Measurements from ENCODE around the gene MTHFD1L.
A peak's percentile ranks its signal among the peaks of the same experiment; 100 is the strongest.
"Not testable (repeated sequence)": the region's sequence is repeated elsewhere in the genome, so short reads cannot be mapped to it uniquely, and the experiment has no call there.

MTHFD1L gene

GRCh38 chr6:151036869-151037680 is 171.6 kb downstream of the MTHFD1L start:
- DNase-seq = no peak

GRCh38 chr6:151038616-151039015 is 173.1 kb downstream of the MTHFD1L start:
- DNase-seq = no peak

- DNase-seq = not testable (repeated sequence)
Measured at GRCh38 chr6:151040888-151041521, 175.5 kb downstream of the MTHFD1L start.

- DNase-seq = no peak
Measured at GRCh38 chr6:151041686-151042085, 176.2 kb downstream of the MTHFD1L start.

DNA sequence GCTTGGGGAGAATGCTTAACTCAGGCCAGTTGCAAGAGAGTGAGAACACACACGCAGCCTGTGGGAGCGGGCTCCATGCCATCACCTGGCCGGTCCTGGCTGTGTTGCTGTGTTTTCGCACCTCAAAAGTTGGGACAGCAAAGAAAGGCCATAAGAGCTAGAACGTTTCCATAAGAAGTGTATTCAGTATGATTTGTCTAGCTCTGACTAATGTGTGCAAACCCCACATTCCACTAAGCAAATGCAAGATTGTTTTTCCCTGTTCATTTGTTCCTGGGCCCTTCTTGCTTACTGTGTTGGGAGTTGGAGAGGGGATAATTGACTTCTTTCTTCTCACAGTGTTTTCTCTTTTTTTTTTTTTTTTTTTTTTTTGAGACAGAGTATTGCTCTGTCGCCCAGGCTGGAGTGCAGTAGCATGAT is 177.4 kb downstream of the MTHFD1L start:
- not testable (repeated sequence) for DNase-seq

GRCh38 chr6:151043944-151044343 is 178.4 kb downstream of the MTHFD1L start:
- DNase-seq = no peak

- peak in 1 of 58 donors; percentile 25 for DNase-seq
Measured at GRCh38 chr6:151044465-151045441, 179.3 kb downstream of the MTHFD1L start.

GRCh38 chr6:151045511-151046222 is 180.2 kb downstream of the MTHFD1L start:
- not testable (repeated sequence) for DNase-seq

GRCh38 chr6:151051164-151051563 is 185.7 kb downstream of the MTHFD1L start:
- no peak for DNase-seq

GRCh38 chr6:151052021-151052646 is 186.6 kb downstream of the MTHFD1L start:
- no peak for DNase-seq

- no peak for DNase-seq
Measured at GRCh38 chr6:151054306-151054705, 188.8 kb downstream of the MTHFD1L start.

DNA sequence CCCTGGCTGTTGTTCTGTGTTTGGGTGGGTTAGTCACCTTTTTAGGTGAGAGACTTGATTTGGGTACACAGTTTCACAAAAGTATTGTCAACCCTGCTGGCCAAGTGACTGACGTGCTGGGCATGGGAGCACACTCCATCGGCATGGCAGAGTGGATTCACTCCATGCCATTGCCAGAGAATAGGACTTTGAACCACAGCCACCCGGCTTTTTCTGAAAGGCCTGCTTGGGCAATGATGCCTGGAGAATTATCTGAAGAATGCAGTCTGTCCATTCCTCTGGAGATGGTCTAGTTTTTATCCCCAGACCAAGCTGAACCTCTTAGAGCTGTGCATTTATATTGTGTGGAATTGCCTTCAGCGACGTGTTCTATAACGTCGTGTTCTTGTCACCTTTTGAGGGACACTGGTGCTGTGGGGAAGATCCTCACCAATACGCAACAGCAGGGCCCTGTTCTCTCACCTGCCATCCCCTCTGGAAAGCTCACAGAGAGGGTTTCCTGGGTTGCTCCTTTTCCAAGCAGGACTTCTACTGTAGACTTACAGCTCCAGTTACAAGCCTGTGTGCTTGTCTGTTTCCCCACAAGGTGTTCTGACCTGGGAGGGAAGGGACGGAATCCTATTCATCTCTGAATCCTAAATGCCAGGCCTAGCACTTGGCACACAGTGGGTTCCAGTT is 190.9 kb downstream of the MTHFD1L start:
- no peak for DNase-seq

- no peak for DNase-seq
Measured at GRCh38 chr6:151057061-151057460, 191.6 kb downstream of the MTHFD1L start.

GRCh38 chr6:151058021-151058733 is 192.7 kb downstream of the MTHFD1L start:
- DNase-seq = no peak

DNA sequence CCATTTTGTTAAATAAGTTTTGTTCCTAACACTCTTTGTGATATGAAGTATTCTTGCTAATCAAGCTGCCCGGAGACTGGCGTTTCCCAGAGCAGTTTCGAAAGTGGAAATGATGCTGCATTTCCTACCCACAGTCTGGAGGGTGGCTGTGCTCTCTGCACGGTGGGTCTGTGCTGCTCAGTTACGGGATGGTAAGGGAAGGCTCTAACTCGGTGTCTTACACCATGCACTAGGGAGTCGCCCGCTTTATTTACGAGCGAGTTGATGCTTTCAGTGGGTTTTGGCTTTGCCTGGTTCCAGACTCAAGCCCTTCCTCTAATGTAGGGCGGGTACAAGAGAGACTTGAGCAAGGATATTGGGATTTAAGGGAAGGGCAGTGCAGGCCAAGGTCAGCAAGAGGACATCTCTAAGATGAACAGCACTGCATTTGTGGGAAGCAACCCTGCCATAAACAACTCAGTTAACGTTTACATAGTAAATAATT is 194.2 kb downstream of the MTHFD1L start:
- no peak for DNase-seq

- no peak for DNase-seq
Measured at GRCh38 chr6:151060096-151060765, 194.7 kb downstream of the MTHFD1L start.

GRCh38 chr6:151060766-151061531 is 195.4 kb downstream of the MTHFD1L start:
- no peak for DNase-seq

DNA sequence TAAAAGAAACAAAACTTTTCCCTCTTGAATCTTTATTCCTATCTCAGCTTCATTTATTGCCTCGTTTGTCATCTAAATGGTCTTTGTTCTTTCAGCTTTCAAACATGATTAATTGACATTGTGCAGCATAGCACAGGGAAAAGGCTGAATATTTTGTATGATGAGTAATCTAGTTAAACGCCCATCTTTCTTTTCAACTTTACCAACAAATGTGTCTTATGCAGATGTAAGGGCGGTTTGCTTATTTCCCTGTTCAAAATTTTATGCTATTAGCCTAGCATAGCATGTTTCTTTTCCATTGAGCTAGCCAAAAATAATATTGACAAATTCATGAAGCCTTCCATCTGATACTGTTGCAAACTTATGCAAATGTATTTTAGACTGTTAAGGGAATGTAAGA is 197.8 kb downstream of the MTHFD1L start:
- DNase-seq = no peak
